HepG2 (cell line): Measurements from ENCODE around the gene A3GALT2. TPM values are rescaled to one million over a fixed set of nuclear protein-coding genes. Genes with fewer than 3 reads are reported as not detected.

ENCODE experiments used
- ARID2 ChIP-seq: sonication (generic); formaldehyde crosslinking; IDR thresholded peaks from 2 replicates; pipeline ENCODE4 v1.8.1; 2022; ENCODE audit warnings: mild to moderate bottlenecking, missing genetic modification reagents, borderline replicate concordance
- BRD4 ChIP-seq: sonication (generic); formaldehyde crosslinking; IDR thresholded peaks from 2 replicates; pipeline ENCODE4 v1.4.0; 2020; ENCODE audit warnings: missing genetic modification reagents
- ELF1 ChIP-seq: sonication (generic); formaldehyde crosslinking; IDR thresholded peaks from 2 replicates; pipeline ENCODE4 v1.4.0; 2020; ENCODE audit warnings: missing genetic modification reagents
- HDAC2 ChIP-seq: sonication (generic); formaldehyde crosslinking; IDR thresholded peaks from 2 replicates; pipeline ENCODE4 v1.4.0; 2020; ENCODE audit warnings: missing genetic modification reagents
- HNRNPLL ChIP-seq: fragments of 200-400 bp; formaldehyde crosslinking; IDR thresholded peaks from 2 replicates; pipeline ENCODE4 v1.6.1; 2017; ENCODE audit warnings: mild to moderate bottlenecking, low read depth, low read length; ENCODE audit not compliant: poor library complexity, severe bottlenecking
- MTA3 ChIP-seq: sonication (generic); formaldehyde crosslinking; IDR thresholded peaks from 2 replicates; pipeline ENCODE4 v1.4.0; 2020; ENCODE audit warnings: missing genetic modification reagents
- NFKBIZ ChIP-seq: IDR thresholded peaks from 2 replicates; pipeline ENCODE4 v1.6.1; 2018; ENCODE audit warnings: missing genetic modification reagents, missing compliant biosample characterization
- POLR2A ChIP-seq, 2 experiments: IDR thresholded peaks; 2 replicates each; pipeline ENCODE4 v1.6.1; 2011; ENCODE audit warnings: low read depth in 2 of 2, low read length in 2 of 2, mild to moderate bottlenecking in 1 of 2, moderate library complexity in 1 of 2; ENCODE audit not compliant: insufficient read depth in 1 of 2
- RARA ChIP-seq: IDR thresholded peaks from 2 replicates; pipeline ENCODE4 v1.6.1; 2016; ENCODE audit warnings: missing genetic modification reagents, missing compliant biosample characterization
- RFXAP ChIP-seq: sonication (generic); formaldehyde crosslinking; IDR thresholded peaks from 2 replicates; pipeline ENCODE4 v1.4.0; 2020; ENCODE audit warnings: missing genetic modification reagents, borderline replicate concordance
- SMYD3 ChIP-seq: sonication (generic); formaldehyde crosslinking; IDR thresholded peaks from 2 replicates; pipeline ENCODE4 v1.8.1; 2023; ENCODE audit warnings: mild to moderate bottlenecking, missing genetic modification reagents
- SNAPC2 ChIP-seq: sonication (generic); formaldehyde crosslinking; IDR thresholded peaks from 2 replicates; pipeline ENCODE4 v1.8.1; 2022; ENCODE audit warnings: mild to moderate bottlenecking, missing genetic modification reagents
- ZFP82 ChIP-seq: sonication (generic); formaldehyde crosslinking; IDR thresholded peaks from 2 replicates; pipeline ENCODE4 v1.5.1; 2020; ENCODE audit warnings: mild to moderate bottlenecking, missing genetic modification reagents, borderline replicate concordance
- ZFY ChIP-seq: sonication (generic); formaldehyde crosslinking; IDR thresholded peaks from 2 replicates; pipeline ENCODE4 v1.4.0; 2020; ENCODE audit warnings: missing genetic modification reagents
- ZNF232 ChIP-seq: sonication (generic); formaldehyde crosslinking; IDR thresholded peaks from 2 replicates; pipeline ENCODE4 v1.4.0; 2020; ENCODE audit warnings: missing genetic modification reagents, borderline replicate concordance
- ZNF781 ChIP-seq: sonication (generic); formaldehyde crosslinking; IDR thresholded peaks from 2 replicates; pipeline ENCODE4 v1.5.1; 2020; ENCODE audit warnings: borderline replicate concordance, mild to moderate bottlenecking, missing genetic modification reagents; ENCODE audit errors: not compliant biosample characterization
- polyA plus RNA-seq, 8 experiments: library from polyadenylated mRNA; depleted of rRNA in 3 of 8; stranded (reverse) in 7 of 8; unstranded in 1 of 8; fragments of >200 nt; fragmentation: Illumina TruSeq in 4 of 8; extraction: Trizol in 4 of 8; gene quantifications; 2 replicates each; pipeline versions ENCODE4 v1.2.1 to v1.2.3, GENCODE V29; 2011 to 2016; ENCODE audit warnings: low read depth in 4 of 8, missing spikeins in 1 of 8, mixed read lengths in 1 of 8; ENCODE audit not compliant: insufficient read depth in 1 of 8
- total RNA-seq, 5 experiments: library from RNA; depleted of rRNA; stranded (reverse); fragments of >200 nt; fragmentation: Illumina TruSeq; extraction: Trizol; gene quantifications; 2 replicates each; pipeline ENCODE4 v1.2.3, GENCODE V29; 2016; ENCODE audit warnings: low read depth in 1 of 5
- TF ChIP-seq, protein P1 (sequence below): IDR thresholded peaks from 2 replicates; pipeline ENCODE4 v1.6.1; 2016; ENCODE audit warnings: low read depth, control low read depth
- TF ChIP-seq, protein P2 (sequence below): sonication (generic); formaldehyde crosslinking; IDR thresholded peaks from 2 replicates; pipeline ENCODE4 v1.8.0; 2022; ENCODE audit warnings: mild to moderate bottlenecking, missing genetic modification reagents, borderline replicate concordance
- TF ChIP-seq, protein P3 (sequence below): sonication (generic); formaldehyde crosslinking; IDR thresholded peaks from 2 replicates; pipeline ENCODE4 v1.8.1; 2023; ENCODE audit warnings: mild to moderate bottlenecking, moderate library complexity, missing genetic modification reagents
- TF ChIP-seq, protein P4 (sequence below): sonication (generic); formaldehyde crosslinking; IDR thresholded peaks from 2 replicates; pipeline ENCODE4 v1.9.0; 2021; ENCODE audit warnings: missing genetic modification reagents, mild to moderate bottlenecking, borderline replicate concordance
- TF ChIP-seq, protein P5 (sequence below): sonication (generic); formaldehyde crosslinking; IDR thresholded peaks from 2 replicates; pipeline ENCODE4 v1.4.0; 2020; ENCODE audit warnings: missing genetic modification reagents, borderline replicate concordance

A3GALT2 gene
- total and polyA plus RNA-seq, 2 of the 13 experiments (the other 11 are each of a cell fraction or from before 2014, with no cell fraction given), result not detected

DNA sequence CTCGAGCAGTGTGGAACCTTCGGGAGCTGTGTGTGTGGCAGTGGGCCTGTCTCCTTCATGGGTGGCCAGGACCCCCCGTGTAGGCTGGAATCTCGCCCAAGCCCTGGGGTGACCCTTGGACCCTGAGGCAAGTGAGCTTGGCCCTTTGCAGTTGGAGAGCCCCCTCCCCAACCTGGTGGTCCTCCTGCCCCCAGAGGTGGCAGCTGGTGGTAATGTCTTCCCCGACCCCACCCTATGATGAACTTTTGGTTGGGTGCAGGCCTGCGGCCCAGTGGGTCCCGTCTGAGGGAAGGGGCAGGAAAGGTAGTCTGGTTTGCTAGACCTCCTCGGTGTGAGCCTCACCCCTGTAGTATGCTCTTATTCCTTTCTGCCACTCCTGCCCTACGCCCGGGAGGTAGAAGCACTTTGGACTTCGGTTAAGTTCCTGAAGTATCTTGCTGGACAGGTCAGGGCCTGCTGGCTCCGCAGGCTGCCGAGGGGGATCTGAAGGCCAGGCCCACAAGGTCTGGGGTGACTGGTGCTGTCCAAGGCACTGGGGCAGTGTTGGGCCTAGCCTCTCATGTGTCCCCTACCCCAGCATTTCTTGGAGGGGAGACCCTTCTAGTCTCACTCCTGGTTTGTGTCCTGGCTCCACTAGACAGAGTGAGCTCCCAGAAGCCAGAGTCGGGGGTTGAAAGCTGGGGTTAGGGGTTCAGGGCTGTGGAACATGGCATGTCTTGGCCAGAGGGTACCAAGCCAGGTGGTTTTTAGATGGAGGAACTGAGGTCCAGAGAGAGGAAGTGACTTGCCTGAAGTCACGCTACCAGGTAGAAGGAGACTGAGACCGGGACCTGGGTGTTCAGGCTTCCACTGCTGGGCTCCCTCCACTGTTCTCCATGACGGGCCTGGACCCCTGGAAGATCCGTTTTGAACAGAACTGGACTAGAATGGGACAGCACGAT, 62.9 kb downstream of the A3GALT2 start (continued):
- TF ChIP-seq ZNF232, result 0 out of 2 replicates have a peak, but pooled peaks have one; percentile 65
- no peak for TF ChIP-seq ZNF781 (CRISPR knock-in tag)
- TF ChIP-seq RFXAP (CRISPR knock-in tag), result 0 out of 2 replicates have a peak, but pooled peaks have one; percentile 9
- TF ChIP-seq ZFP82 (CRISPR knock-in tag), result peak; percentile 30; the same call in 1 of the 2 replicates
- peak; percentile 75; the same call in 1 of the 2 replicates for TF ChIP-seq SNAPC2 (CRISPR knock-in tag)
- TF ChIP-seq, protein P1, sequence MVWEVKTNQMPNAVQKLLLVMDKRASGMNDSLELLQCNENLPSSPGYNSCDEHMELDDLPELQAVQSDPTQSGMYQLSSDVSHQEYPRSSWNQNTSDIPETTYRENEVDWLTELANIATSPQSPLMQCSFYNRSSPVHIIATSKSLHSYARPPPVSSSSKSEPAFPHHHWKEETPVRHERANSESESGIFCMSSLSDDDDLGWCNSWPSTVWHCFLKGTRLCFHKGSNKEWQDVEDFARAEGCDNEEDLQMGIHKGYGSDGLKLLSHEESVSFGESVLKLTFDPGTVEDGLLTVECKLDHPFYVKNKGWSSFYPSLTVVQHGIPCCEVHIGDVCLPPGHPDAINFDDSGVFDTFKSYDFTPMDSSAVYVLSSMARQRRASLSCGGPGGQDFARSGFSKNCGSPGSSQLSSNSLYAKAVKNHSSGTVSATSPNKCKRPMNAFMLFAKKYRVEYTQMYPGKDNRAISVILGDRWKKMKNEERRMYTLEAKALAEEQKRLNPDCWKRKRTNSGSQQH (CRISPR knock-in tag), result peak; percentile 20; the same call in 1 of the 2 replicates
- TF ChIP-seq MTA3, result no peak
- TF ChIP-seq, protein P2, sequence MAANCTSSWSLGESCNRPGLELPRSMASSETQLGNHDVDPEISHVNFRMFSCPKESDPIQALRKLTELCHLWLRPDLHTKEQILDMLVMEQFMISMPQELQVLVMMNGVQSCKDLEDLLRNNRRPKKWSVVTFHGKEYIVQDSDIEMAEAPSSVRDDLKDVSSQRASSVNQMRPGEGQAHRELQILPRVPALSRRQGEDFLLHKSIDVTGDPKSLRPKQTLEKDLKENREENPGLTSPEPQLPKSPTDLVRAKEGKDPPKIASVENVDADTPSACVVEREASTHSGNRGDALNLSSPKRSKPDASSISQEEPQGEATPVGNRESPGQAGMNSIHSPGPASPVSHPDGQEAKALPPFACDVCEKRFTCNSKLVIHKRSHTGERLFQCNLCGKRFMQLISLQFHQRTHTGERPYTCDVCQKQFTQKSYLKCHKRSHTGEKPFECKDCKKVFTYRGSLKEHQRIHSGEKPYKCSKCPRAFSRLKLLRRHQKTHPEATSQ, result peak; percentile 77; the same call in 1 of the 2 replicates
- TF ChIP-seq HNRNPLL, result peak; percentile 12
- TF ChIP-seq ZFY, result peak; percentile 83
- peak; percentile 13; the same call in 1 of the 2 replicates for TF ChIP-seq ELF1 (CRISPR knock-in tag)
- peak; percentile 50 for TF ChIP-seq BRD4
- 0 out of 2 replicates have a peak, but pooled peaks have one; percentile 65 for TF ChIP-seq SMYD3
- no peak for TF ChIP-seq NFKBIZ (CRISPR knock-in tag)
- TF ChIP-seq RARA (CRISPR knock-in tag), result peak; percentile 29; the same call in 1 of the 2 replicates
- TF ChIP-seq, protein P3, sequence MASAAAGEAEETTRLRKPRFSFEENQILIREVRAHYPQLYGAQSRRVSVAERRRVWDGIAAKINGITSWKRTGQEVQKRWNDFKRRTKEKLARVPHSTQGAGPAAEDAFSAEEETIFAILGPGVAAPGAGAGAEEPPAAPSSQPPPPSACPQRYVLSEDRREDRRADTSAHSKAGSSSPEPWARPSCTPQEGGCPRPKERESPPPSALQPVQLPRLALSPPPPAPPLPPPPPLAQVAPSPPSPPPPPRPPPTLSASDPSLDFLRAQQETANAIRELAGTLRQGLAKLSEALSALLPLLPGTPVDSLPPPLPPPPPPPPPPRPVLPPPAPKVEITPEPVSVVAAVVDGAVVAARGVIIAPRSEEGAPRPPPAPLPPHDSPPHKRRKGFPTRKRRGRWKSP (CRISPR knock-in tag), result peak; percentile 22; the same call in 1 of the 2 replicates
- peak; percentile 58 to 62 for TF ChIP-seq POLR2A (IDR thresholded peaks at IDR 0.05; ENCODE audit: insufficient read depth in 1 of 2, low read depth in 2 of 2, low read length in 2 of 2)
- TF ChIP-seq HDAC2 (CRISPR knock-in tag), result peak; percentile 25; the same call in 1 of the 2 replicates
- TF ChIP-seq, protein P4, sequence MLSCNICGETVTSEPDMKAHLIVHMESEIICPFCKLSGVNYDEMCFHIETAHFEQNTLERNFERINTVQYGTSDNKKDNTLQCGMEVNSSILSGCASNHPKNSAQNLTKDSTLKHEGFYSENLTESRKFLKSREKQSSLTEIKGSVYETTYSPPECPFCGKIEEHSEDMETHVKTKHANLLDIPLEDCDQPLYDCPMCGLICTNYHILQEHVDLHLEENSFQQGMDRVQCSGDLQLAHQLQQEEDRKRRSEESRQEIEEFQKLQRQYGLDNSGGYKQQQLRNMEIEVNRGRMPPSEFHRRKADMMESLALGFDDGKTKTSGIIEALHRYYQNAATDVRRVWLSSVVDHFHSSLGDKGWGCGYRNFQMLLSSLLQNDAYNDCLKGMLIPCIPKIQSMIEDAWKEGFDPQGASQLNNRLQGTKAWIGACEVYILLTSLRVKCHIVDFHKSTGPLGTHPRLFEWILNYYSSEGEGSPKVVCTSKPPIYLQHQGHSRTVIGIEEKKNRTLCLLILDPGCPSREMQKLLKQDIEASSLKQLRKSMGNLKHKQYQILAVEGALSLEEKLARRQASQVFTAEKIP (CRISPR knock-in tag), result no peak
- TF ChIP-seq, protein P5, sequence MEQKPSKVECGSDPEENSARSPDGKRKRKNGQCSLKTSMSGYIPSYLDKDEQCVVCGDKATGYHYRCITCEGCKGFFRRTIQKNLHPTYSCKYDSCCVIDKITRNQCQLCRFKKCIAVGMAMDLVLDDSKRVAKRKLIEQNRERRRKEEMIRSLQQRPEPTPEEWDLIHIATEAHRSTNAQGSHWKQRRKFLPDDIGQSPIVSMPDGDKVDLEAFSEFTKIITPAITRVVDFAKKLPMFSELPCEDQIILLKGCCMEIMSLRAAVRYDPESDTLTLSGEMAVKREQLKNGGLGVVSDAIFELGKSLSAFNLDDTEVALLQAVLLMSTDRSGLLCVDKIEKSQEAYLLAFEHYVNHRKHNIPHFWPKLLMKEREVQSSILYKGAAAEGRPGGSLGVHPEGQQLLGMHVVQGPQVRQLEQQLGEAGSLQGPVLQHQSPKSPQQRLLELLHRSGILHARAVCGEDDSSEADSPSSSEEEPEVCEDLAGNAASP (CRISPR knock-in tag), result 0 out of 2 replicates have a peak, but pooled peaks have one; percentile 23
- peak; percentile 82; the same call in 1 of the 2 replicates for TF ChIP-seq ARID2 (CRISPR knock-in tag)
